Central memory CD8-positive, alpha-beta T cell (primary cell): ENCODE data around the gene ZFPM1.

Source experiments
- ATAC-seq: fragments of 150-1000 bp; cut with Tn5 transposase; replicated peaks from 2 replicates; pipeline ENCODE4 v1.10.0; 2022; ENCODE audit warnings: mild to moderate bottlenecking, moderate FRiP score, moderate number of reproducible peaks; ENCODE audit not compliant: poor library complexity, severe bottlenecking; ENCODE audit errors: extremely low read depth
- DNase-seq, 2 donors: peaks; one replicate each; pipeline ENCODE4 v3.0.0; 2021; ENCODE audit warnings: low spot score in 2 of 2
- H3K27ac Mint-ChIP-seq: one replicate; pipeline ENCODE4 v1.8.0; 2022; ENCODE audit warnings: low read depth, mild to moderate bottlenecking, moderate library complexity, mixed read lengths
- H3K27me3 Mint-ChIP-seq: one replicate; pipeline ENCODE4 v1.8.0; 2022; ENCODE audit warnings: mixed read lengths
- H3K36me3 Mint-ChIP-seq: one replicate; pipeline ENCODE4 v1.8.0; 2022; ENCODE audit warnings: mild to moderate bottlenecking, moderate library complexity, mixed read lengths; ENCODE audit not compliant: insufficient read depth
- H3K4me1 Mint-ChIP-seq: one replicate; pipeline ENCODE4 v1.8.0; 2022; ENCODE audit warnings: mixed read lengths
- H3K4me3 Mint-ChIP-seq: one replicate; pipeline ENCODE4 v1.8.0; 2022; ENCODE audit warnings: mild to moderate bottlenecking, moderate library complexity, mixed read lengths
- H3K9me3 Mint-ChIP-seq: one replicate; pipeline ENCODE4 v1.8.0; 2022; ENCODE audit warnings: mixed read lengths

The ZFPM1 gene

GRCh38 chr16:88560714-88561484 lies 107.8 kb downstream of the ZFPM1 start:
- DNase-seq (no peak), ATAC-seq (no peak)
- Mint-ChIP-seq H3K27ac (no peak overlapping the region), H3K36me3 (peaks cover 8% of the 10 kb centered on the region), H3K9me3 (peaks cover 4% of the 10 kb centered on the region), H3K4me3 (no peak overlapping the region), H3K27me3 (no peaks in the 10 kb centered on the region), H3K4me1 (peaks cover 5% of the 10 kb centered on the region)

DNA sequence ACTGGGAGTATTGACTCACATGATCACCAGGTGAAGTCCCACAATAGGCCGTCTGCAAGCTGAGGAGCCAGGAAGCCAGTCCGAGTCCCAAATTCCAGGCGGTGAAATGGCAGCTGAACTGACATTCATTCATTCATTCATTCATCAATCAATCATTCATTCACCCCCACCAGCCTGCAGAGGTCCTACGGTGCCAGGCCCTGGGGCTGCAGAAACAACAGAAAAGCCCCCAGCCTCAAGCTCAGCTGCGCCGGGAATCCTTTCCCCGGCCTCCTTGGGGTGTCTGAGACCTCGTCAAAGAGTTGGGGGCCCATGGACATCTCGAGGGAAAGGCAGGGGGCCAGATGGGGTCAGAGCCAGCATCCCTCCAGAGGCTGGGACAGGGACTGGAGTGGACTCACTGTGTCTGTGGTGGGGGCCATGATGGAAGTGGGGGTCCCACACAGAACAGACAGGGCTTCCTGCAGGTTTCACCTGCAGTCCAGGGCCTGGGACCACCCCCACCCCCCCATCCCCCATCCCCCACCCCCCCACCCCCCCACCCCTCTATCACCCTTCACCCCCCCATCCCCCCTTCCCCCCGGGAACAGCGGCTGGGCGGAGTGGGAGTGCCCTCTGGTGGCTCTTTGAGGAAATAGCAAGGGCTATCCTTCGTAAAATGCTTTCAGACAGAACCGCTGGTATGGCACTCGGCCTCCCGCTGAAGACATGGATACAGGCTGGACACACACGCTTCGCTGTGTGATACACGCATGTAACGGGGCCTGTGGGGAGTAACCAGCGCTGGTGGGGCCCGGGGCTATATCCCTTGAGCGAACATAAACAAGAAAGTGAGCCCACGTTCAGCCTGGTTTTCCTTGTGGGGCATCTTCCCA lies 108.6 kb downstream of the ZFPM1 start:
- H3K4me3 Mint-ChIP-seq = no peak overlapping the region
- no peak overlapping the region for H3K27ac Mint-ChIP-seq
- no peaks in the 10 kb centered on the region for H3K9me3 Mint-ChIP-seq
- peak; percentile 52 for ATAC-seq
- peaks cover 5% of the 10 kb centered on the region for H3K4me1 Mint-ChIP-seq
- peak in 1 of 2 donors; percentile 48 for DNase-seq
- H3K27me3 Mint-ChIP-seq = no peaks in the 10 kb centered on the region
- H3K36me3 Mint-ChIP-seq = peaks cover 6% of the 10 kb centered on the region

DNA sequence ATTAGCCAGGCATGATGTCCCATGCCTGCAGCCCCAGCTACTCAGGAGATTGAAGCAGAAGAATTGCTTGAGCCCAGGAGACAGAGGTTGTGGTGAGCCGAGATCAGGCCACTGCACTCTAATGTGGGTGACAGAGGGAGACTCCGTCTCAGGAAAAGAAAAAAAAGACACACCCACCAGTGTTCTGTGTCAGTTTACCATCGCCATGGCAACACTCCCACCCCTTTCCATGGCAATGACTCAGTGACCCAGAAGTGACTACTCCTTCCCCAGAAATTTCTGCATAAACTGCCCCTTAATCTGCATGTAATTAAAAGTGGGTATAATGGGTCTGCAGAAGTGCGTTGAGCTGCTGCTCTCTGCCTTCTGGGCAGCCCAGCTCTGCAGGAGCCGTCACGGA lies 113.1 kb downstream of the ZFPM1 start:
- DNase-seq (no peak), ATAC-seq (no peak)
- Mint-ChIP-seq H3K27ac (no peak overlapping the region), H3K27me3 (no peaks in the 10 kb centered on the region), H3K4me3 (no peak overlapping the region), H3K9me3 (no peaks in the 10 kb centered on the region), H3K4me1 (peaks cover 8% of the 10 kb centered on the region), H3K36me3 (peaks cover 18% of the 10 kb centered on the region)

DNA sequence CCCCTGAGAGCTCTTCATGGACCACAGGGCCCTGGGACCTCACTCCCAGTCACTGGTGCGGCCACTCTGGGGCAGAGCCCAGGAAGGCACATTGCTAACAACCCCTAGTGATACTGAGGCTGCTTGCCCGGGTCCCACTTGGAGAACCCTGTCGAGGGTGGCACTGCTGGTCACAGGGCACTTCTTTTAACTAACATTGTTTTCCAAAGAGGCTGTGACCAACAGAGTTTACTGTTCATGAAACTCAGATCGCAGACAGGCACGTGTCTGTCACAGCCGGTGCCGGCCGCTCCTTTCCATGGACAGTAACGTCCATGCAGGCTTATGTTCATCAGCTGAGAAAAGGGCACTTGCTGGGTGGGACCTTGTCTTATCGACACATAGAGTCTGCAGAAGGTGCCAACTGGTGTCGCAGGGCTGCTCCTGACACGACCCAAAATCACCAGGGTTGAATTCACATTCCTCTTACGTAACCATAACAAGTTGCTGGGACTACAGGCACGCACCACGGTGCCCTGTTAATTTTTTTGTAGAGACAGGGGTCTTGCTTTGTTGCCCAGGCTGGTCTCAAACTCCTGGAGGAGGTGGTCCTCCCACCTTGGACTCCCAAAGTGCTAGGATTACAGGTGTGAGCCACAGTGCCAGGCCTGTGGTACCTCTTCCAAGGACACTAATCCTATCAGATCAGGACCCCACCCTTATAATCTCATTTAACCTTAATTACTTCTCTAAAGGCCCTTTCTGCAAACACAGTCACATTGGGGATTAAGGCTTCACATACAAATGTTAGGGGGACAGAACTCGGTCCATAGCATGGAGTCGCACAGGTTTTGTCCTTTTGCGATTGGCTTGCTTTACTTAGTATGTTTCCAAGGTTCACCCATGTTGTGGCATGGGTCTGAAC lies 115.9 kb downstream of the ZFPM1 start:
- H3K4me1 Mint-ChIP-seq = peaks cover 15% of the 10 kb centered on the region
- peaks cover 24% of the 10 kb centered on the region for H3K36me3 Mint-ChIP-seq
- H3K9me3 Mint-ChIP-seq = no peaks in the 10 kb centered on the region
- no peaks in the 10 kb centered on the region for H3K27me3 Mint-ChIP-seq
- peak overlapping the region; percentile 74 for H3K27ac Mint-ChIP-seq
- ATAC-seq (no peak), DNase-seq (no peak)
- peak overlapping the region; percentile 85 for H3K4me3 Mint-ChIP-seq

- peak overlapping the region; percentile 85 for H3K4me3 Mint-ChIP-seq
- no peaks in the 10 kb centered on the region for H3K27me3 Mint-ChIP-seq
- H3K4me1 Mint-ChIP-seq = peaks cover 15% of the 10 kb centered on the region
- ATAC-seq (peak; percentile 22), DNase-seq (no peak)
- peak overlapping the region; percentile 74 for H3K27ac Mint-ChIP-seq
- H3K36me3 Mint-ChIP-seq = peaks cover 29% of the 10 kb centered on the region
- H3K9me3 Mint-ChIP-seq = no peaks in the 10 kb centered on the region
These were observed 116.5 kb downstream of the ZFPM1 start for GRCh38 chr16:88569614-88569984.

DNA sequence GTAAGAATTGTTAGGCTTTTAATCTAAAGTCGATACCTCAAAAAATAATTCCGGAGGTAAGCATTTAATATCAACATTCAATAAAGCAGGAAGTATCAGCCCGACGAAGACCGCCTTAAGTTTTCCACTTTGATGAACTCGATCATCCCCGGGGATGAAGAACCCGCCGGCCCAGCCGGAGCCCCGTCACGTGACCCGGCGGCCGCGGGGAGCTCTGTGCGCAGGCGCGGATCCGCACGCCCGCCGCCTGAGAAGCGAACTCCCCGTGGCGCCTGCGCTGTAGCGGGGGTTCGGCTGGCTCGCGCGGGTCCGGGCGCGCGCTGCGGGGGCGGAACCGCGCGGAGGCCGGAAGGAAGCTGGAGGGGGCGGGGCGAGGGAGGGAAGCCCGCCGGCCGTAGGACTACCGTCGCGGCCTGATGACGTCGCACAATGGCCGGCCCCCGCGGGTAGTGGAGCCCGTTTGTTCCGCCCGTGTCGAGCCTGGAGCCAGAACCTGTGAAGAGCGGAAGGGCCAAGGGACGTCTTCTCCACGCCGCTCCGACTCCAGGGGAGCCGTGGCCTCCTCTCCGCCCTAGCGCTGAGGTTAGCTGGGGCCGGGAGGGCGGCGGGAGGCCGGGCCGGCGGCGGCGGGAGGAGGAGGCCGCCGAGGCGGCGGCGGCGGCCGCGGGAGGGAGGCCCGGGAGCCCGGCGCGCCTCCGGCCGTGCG lies 117.1 kb downstream of the ZFPM1 start, which contains the start of gene ZC3H18:
Gene ZC3H18, plus strand, starts transcription at position 419 of the 706 bp plus-strand sequence. CDS start 6,721 bp downstream, outside the sequence.
- no peaks in the 10 kb centered on the region for H3K27me3 Mint-ChIP-seq
- DNase-seq = peak; percentile 92
- peak within 1 kb of the TSS; percentile 74 for H3K27ac Mint-ChIP-seq
- H3K9me3 Mint-ChIP-seq = no peaks in the 10 kb centered on the region
- H3K4me3 Mint-ChIP-seq = peak within 1 kb of the TSS; percentile 85
- peaks cover 15% of the 10 kb centered on the region for H3K4me1 Mint-ChIP-seq
- peak; percentile 85 for ATAC-seq
- H3K36me3 Mint-ChIP-seq = peaks cover 29% of the 10 kb centered on the region

- DNase-seq = peak; percentile 32 to 41
- Mint-ChIP-seq H3K27ac (peak overlapping the region; percentile 74), H3K36me3 (peaks cover 35% of the 10 kb centered on the region), H3K27me3 (no peaks in the 10 kb centered on the region), H3K4me1 (peaks cover 15% of the 10 kb centered on the region), H3K4me3 (peak overlapping the region; percentile 85), H3K9me3 (no peaks in the 10 kb centered on the region)
- peak; percentile 59 for ATAC-seq
These were observed 117.6 kb downstream of the ZFPM1 start for GRCh38 chr16:88570691-88571092.

DNA sequence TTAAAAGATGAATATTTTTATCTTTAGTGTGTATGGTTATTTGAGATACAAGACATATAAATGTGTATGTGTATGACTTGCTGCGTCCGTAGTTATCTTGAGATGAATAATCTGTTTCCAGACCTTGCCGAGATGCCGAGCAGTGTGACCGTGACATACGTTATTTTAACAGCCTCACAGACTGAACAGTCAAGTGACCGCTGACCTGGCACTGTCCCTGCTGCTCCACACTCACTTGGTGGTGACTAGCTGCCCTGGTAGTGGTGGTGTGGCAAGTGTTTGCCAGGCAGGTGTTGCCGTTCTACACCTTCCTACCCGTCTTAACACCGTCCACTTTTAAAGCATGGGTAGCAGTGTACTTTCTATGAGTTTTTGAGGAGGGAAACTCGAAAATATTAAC lies 122.2 kb downstream of the ZFPM1 start:
- DNase-seq (no peak), ATAC-seq (no peak)
- Mint-ChIP-seq H3K27ac (no peak overlapping the region), H3K36me3 (peaks cover 50% of the 10 kb centered on the region), H3K27me3 (no peaks in the 10 kb centered on the region), H3K9me3 (no peaks in the 10 kb centered on the region), H3K4me1 (peaks cover 42% of the 10 kb centered on the region), H3K4me3 (no peak overlapping the region)

- H3K9me3 Mint-ChIP-seq = no peaks in the 10 kb centered on the region
- ATAC-seq = no peak
- H3K4me1 Mint-ChIP-seq = peaks cover 43% of the 10 kb centered on the region
- H3K27ac Mint-ChIP-seq = no peak overlapping the region
- no peaks in the 10 kb centered on the region for H3K27me3 Mint-ChIP-seq
- peaks cover 45% of the 10 kb centered on the region for H3K36me3 Mint-ChIP-seq
- H3K4me3 Mint-ChIP-seq = no peak overlapping the region
- DNase-seq = no peak
These were observed 123.2 kb downstream of the ZFPM1 start for GRCh38 chr16:88576307-88576706.

GRCh38 chr16:88577166-88577565 lies 124.1 kb downstream of the ZFPM1 start:
- peaks cover 41% of the 10 kb centered on the region for H3K36me3 Mint-ChIP-seq

DNA sequence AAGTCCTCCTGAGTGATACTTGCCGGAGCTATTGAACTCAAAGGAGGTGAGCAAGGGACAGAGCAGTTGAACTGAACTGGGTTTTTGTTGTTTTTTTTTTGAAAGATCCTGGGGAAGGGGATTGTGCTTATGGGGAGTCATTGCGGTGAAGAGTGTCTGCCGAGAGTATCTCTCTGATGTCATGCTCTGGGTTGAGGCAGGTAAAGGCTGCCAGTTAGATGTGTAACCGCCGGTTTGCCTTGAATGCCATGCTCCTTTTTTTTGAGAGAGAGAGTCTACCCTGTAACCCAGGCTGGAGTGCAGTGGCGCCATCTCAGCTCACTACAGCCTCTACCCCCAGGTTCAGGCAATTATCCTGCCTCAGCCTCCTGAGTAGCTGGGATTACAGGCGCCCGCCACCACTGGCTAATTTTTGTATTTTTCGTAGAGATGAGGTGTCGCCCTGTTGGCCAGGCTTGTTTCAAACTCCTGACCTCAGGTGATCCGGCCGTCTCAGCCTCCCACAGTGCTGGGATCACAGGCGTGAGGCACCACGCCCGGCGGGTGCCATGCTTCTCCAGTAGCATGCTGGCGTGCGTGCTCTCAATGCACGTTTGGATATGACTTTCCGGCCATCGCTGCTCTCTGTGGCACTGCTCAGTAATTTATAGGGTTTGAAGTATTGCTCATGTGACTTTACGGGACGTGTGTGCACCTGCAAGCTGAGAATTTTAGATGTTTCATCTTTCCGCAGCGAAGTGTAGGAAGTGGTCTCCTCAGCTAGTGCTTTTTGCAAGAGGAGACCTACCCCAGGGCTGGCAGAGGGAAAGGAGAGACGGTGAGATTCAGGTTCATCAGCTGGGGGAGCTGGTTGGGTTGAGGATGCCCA lies 125.6 kb downstream of the ZFPM1 start:
- H3K4me1 Mint-ChIP-seq = peaks cover 38% of the 10 kb centered on the region
- H3K27me3 Mint-ChIP-seq = no peaks in the 10 kb centered on the region
- H3K36me3 Mint-ChIP-seq = peaks cover 40% of the 10 kb centered on the region
- no peak for DNase-seq
- no peak for ATAC-seq
- H3K4me3 Mint-ChIP-seq = no peak overlapping the region
- H3K9me3 Mint-ChIP-seq = no peaks in the 10 kb centered on the region
- no peak overlapping the region for H3K27ac Mint-ChIP-seq

More at GRCh38 chr16:88577166-88577565, 124.1 kb downstream of the ZFPM1 start:
- ATAC-seq = no peak
- no peak for DNase-seq
- peaks cover 41% of the 10 kb centered on the region for H3K4me1 Mint-ChIP-seq
- H3K27me3 Mint-ChIP-seq = no peaks in the 10 kb centered on the region
- no peaks in the 10 kb centered on the region for H3K9me3 Mint-ChIP-seq
- peak overlapping the region; percentile 87 for H3K27ac Mint-ChIP-seq
- H3K4me3 Mint-ChIP-seq = no peak overlapping the region
